AG08396 (cell line): ENCODE results near the gene PHKB.
A peak's percentile ranks its signal among the peaks of the same experiment; 100 is the strongest.

Source experiments
- DNase-seq: peaks from one replicate; pipeline ENCODE4 v3.0.0; 2012; ENCODE audit warnings: low spot score, mixed read lengths

The PHKB gene

DNA sequence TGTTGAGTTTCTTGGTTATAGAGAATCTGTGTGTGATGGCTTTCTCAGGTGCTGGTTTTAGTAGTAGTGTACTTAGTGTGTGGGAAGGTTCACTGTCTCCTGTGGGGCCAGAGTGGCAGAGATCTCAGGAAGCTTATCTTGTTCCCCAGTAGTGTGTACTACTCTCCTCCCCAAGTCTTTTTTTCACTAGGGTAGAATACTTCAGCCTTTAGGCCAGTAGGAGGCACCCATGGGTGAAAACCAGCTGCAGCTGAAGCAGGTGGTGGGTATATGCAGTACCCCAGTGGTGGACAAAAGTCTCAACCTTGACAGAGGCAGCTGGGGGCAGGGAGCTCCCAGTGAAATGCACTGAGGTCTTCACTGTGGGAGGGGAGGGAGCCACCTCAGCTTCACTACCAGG lies 109.9 kb downstream of the PHKB start:
- no peak for DNase-seq

DNA sequence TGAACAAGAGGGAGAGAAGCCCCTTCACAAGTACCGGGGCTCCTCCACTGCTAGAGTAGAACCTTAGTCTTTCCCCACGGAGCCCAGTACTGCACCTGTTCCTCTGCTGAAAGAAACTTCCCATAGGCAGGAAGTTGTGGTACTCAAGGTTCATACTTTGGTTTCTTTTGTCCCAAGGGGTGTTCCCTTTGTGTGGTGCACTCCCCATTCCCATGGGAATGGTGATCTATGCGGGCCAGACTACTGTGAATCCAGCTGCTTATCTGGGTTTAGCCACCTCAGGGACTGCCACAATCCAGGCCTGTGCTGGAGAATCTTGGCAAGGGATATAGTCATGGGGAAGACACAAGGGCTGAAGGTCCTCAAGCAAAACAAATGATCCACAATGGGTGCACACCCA lies 110.6 kb downstream of the PHKB start:
- DNase-seq, result no peak

DNA sequence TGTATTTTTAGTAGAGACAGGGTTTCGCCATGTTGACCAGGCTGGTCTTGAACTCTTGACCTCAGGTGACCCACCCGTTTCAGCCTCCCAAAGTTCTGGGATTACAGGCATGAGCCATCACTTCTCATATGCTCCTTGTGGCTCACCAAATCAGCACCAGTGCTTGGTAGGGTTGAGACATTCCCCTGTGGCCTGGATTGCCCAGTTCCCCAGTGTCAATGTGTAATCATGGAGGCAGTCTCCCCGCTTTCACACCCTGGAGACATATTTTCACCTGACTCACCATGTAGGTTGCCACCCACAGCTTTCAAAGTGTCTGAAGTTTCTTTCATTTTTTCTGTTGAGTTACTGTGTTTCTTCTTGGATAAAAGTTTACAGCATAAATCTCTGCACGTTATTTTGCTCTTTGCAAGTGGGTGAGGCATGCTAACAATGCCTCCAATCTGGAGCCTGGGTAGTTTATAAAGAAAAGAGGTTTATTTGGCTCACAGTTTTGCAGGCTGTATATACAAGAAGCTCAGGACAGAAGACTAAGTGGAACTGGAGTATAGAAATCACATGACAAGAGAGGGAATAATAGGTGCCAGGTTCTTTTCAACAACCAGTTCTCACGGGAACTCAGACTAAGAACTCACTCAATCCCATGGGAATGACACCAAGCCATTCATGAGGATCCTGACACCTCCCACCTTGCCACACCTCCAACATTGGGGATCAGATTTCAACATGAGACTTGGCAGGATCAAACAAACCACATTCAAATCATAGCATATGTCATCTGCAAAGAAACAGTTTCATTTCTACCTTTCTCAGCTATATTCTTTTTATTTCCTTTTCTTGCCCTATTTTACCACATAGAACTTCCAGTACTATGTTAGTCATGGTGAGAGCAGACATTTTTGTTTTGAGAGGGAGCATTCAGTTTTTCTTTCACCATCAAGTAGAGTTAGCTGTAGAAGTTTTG lies 113.2 kb downstream of the PHKB start:
- peak; percentile 27 for DNase-seq

DNA sequence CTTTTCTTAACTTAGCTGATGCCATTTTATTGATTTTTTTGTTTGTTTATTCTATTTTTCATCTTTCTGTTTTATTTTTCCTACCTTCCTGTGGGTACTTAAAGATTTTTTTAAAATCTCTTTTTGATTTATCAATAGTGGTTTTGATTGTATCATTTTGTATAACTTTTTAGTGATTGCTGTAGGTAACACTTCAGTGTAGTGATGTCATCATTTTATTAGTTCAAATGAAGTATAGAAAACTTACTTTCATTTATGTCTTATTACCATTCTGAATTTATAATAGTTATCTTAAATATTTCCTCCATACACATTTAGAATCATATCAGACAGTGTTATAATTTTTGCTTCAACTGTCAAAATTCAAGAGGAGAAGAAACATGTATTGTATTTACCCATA lies 115.9 kb downstream of the PHKB start:
- no peak for DNase-seq

DNA sequence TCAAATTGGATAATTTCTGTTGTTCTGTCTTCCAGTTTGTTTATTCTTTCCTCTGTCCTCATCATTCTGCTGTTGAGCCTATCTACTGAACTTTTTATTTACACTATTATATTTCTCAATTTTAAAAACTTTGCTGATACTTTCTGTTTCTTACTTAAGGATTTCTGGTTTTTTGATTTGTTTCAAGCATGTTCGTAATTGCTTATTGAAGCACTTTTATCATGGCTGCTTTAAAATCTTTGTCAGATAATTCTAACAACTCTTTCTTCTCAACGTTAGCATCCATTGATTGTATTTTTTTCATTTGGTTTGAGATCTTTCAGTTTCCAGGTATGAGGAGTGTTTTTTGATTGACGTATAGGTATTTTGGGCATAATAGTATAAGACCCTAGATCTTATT lies 116.9 kb downstream of the PHKB start:
- DNase-seq, result no peak

DNA sequence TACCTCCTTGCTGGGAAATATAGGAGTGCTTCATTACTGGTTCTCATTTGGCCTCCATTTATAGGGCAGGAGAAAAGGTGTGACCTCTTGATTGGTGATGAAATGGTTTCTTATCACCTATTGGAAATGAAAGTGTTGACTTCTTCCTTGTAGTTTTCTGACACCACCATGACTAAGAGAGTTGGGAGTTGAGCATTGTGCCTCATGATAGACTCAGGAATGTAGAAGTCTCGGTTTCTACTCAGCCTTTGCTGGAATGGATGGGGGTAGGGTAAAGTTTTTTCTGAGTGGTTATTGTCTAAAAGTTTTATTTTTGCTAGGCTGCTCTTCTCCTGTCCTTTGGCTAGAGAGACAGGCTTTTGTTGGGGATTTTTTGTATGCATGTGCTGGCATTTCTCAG lies 117.4 kb downstream of the PHKB start:
- DNase-seq, result no peak

DNA sequence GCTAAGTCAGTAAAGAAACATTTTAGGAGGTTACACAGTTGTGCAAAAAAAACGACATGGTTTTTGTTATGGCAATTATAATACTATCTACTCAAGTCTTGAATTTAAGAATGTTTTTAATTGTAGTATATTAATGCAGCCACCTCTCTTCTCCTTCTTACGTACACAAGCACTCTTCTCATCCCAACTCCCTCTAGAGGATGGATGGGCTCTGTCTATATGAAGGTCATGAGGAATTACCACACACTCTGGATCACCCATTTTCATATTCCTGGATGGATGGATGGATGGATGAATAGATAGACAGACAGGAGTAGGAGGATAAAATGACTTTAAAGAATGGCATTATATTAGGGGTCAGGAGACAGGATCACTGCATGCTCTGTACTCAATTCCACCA lies 120.0 kb downstream of the PHKB start:
- no peak for DNase-seq

DNA sequence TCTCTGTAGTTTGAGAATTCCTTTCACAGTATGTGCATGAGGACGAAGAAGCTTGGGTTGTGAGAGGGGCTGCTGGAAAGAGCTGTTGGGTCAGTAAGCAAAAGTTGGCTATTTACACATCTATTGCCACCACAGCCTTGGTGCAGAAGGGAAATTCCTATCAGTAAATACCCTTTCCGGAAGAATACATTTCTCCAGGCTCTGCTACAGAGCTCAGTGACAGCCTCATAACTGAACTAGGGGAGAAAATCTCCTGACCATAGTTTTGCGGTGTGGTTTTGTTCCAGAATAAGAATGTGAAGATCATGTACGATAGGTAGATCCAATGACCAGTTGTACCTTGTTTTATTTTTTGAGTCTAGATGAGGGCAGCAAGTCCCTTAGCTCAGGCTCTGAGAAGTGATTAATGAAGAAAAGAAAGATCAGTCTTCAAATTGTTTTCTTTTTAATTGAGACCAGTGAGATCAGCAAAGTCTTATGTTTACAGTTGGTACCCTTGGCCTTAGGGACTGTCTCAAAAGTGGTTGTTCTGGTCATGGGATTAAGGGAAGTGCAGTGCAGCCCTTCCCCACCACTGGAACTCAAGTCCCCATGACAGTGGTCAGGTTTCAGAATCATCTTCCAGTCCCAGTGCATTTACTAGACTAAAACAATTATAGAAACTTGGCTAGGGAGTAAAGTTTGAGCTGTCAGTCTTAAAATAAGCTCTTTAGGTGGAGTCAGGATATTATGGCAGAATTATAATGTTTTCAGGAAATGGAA lies 123.5 kb downstream of the PHKB start:
- no peak for DNase-seq

DNA sequence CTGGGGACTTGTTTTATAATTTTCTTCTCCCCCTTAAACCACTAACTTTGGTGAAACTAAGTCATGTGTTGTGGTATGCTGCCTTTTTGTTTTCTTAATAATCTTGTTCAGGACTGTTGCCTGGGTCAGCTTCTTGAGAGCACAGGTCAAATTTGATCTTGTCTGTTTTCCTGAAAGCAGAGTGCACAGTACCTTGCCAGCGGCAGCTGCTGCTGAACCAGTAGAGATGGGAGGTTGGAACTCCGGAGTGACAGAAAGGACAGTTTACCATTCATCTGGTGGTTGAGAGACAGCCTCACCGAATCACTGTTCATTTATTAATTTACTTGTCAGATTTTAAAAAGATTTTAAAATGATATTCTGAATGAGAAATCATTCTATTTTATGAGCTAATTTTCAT lies 125.0 kb downstream of the PHKB start:
- no peak for DNase-seq

DNA sequence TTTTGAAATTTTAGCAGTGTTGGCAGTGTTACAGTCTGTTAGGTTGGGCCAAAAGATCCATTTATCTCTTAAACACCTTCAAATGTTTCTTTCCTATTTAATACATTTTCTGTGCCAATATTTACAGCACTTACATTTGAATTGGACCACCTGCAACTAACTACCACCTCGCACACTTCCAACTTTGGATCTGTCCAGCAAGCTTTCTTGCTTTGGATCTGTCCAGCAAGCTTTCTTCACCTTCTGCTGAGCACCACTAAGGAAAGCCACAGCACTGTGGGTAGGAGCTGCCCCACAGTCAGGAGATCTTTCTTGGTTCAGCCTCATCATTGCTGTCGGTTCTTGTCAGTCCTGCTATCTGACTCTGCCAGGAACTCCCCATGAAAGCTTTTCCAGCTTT lies 129.3 kb downstream of the PHKB start:
- DNase-seq, result no peak

DNA sequence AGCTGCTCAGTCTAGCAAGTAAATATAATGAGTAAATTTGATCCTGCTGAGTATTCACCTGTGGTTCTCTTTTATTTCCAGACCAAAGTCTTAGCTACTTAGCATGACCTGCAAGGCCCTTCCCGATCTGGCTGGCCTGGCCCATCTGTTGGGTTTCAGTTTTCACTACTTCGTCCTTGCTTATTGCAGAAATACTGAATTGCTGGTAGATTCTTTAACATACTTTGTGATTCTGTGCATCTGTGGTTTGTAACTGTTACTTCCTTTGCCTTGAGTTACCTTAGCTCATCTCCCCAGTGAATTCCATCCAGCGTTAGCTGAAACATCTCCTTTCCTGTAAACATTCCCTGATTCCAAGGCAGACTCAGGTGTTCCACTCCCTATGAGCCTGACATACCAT lies 131.1 kb downstream of the PHKB start:
- no peak for DNase-seq

DNA sequence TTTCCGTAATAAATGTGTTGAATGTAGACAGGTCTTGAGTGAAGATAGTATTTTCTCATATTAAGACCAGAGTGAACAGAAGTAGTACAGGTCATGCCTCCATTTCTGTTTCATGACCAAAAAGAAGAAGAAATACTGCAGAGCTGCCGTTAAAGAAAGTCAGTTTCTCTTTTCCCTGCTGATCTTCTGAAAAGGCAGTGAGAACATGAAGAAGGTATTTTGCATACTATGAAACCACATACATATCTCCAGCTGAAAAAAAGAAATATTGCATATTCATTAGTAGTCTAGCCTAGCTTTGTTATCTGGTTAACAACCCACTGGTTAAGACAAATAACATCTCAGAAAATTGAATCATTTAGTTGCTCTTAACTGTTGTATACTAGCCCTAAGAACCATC lies 138.4 kb downstream of the PHKB start:
- no peak for DNase-seq

DNA sequence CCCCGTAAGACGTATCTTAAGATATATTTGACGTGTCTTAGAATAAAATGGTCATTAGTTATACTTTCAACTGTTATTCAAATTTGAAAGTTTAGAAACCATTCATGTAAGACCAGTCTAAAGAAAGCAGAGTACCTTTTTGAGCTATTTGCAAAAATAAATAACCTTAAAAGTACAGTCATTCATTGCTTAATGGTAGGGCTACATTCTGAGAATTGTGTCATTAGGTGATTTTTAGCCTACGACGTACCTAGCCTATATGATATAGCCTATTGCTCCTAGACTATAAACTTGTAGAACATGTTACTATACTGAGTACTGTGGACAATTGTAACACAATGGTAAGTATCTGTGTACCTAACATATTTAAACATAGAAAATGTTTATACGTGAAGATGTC lies 139.2 kb downstream of the PHKB start:
- DNase-seq, result no peak

DNA sequence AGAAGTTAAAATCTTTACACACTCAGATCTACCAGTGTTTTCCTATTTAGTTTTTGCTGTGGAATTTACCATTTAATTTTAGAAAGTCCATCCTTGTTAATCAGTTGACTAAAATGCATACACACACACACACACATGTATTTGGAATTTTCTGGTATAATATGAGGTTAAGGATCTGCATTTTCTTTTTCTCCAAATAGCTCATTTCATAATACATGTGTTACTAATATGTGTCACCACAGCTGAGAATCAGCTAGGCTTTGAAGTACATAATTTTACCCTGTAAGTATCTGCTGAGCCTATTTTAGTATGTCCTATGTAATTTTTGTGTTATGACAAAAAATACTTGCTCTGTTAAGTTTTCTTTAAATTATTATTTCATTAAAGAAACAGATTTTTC lies 143.2 kb downstream of the PHKB start:
- no peak for DNase-seq

DNA sequence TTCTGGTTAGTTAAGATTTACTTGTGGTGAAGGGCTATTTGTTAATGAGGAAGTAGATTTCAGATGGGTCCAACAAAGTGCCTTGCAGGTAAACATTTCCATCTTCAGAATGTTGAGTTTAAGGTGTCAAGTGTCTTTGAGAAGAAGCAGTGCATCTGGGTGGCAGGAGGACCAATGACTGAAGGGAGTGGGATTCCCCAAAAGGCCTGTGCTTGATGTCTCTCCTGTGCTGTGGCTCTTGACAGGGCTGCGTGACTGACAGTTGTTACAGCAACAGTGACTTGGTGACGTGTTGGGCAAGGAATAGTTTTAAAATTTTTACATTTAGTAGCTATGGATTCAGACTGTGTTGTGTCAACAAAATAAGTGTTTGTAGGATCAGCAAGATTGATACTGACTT lies 149.9 kb downstream of the PHKB start:
- DNase-seq, result no peak

DNA sequence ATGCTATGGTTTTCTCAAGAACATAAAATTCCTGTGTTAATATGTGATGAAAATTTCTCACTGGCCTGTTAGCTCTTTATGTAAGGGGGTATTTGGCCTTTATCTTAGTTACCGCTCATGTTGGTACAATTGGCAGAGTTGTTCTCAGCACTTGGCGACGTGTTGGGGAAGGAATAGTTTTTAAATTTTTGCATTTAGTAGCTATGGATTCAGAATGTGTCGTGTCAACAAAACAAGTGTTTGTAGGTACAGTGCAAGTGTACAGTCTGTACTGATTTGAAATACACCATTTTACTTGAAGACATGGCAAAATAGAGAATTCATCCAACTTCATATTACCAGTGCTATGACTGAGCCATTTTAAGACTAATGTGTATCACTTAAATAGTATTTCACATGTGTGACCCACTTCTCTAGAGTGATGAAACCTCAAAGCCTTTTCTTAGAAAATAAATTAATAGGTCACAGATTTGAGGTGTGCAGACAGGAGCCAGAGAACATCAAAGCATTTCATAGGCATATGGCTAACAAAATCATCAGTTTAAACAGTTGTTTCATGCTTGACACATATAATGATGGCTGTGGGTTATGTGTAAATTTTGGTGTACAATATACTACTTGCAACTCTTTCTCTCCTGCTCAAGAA lies 150.8 kb downstream of the PHKB start:
- DNase-seq, result no peak

DNA sequence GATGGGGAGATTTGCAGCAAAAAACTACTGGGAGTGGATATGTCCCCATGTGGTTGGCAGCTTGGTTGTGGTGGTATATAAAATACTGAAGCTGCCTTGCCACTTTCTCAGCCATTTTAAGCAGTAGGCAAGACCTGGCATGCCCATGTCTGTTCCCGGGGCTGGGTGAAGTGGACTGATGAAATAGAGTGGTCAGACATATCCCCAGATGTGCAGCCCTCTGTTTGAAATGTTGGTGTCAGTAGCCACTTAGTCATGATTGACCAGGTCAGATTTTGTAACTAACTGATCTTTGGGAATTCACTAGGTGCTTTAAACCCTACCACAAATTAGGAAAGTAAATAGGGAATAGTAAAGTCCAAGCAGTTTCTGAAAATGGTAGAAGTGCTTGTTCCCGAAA lies 151.6 kb downstream of the PHKB start:
- DNase-seq, result no peak

DNA sequence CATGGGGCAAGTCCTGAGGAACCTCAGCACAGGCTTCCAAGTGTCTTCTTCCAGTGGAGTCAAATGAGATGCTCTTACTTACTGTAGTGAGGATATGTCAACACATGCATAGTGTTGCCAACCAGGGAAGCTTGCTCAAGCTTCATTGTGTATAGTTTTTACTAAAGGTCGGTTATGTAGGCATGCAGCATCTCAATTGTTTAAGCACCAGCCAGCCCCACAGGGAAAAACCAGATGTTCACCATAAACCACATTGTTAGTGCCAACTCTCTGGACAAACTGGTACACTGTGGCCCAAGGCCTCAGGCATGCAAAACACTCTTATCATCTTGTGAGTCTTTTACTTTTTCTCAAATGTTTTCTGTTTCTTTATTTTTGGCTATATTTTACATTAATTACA lies 152.1 kb downstream of the PHKB start:
- DNase-seq, result no peak

DNA sequence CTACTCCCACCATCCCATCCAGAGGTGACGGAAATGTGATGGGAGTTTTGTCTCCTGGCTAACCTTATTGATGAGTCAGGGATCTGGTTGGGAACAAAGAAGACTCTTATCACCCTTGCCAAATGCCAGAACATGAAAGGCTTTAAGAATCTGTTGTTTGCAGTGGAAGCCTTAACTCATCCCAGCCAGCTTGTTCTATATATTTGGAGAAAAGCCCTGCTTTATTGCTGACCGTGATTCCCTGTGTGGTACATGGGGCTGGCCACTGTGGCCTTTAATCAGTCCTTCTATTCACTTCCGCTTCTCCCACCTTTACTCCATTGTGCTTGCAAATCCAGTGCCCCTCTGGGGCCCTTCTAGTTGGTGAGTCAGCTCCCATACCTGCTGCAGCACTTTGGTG lies 156.6 kb downstream of the PHKB start:
- no peak for DNase-seq

DNA sequence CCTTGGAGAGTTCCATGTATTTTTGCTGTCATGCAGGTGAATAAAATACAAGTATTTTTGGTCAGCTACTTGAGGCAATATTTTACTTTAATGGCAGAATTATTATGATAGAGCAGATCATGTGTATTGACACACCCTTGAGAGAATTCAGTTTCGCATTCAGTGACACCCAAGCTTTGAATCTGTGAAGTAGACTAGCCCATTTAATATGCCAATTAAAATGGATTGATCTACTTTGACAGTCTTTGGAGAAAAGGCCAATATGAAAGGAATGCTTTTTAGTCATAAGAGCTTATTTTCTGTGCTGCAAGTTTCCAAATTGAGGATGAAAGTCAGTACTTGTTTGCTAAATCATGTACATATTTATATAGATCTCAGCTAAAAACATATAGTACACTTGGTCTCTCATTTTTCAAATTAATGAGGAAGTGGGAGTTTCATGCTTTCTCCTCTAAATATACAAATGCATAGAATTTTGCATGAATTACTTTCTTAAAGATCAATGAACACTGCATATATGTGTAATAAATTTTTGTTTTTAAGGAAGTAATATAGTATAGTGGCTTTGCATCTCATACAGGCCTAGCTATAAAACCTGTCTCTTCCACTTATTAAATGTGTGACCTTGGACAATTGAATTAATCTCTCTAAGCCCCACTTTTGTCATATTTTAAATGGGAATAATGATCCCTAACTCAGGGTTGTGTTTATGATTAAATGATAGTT lies 161.5 kb downstream of the PHKB start:
- no peak for DNase-seq

DNA sequence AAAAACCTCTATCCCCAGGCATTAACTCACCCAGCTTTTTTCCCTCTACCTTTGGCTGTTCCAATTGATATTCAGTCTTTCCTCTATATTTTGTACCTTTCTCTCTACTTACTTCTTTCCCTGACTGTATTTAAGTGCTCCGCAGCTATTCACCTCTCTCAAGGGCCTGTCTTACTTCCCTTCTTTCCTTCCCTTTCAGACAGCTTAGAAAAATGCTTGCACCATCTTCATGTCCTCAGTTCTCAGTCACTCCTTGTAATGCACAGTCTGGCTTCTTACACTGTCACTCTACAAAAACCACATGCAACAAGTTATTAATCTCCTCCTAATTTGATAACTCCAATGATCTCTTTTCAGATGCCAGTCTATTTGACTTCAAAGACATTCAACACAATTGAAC lies 163.4 kb downstream of the PHKB start:
- no peak for DNase-seq

DNA sequence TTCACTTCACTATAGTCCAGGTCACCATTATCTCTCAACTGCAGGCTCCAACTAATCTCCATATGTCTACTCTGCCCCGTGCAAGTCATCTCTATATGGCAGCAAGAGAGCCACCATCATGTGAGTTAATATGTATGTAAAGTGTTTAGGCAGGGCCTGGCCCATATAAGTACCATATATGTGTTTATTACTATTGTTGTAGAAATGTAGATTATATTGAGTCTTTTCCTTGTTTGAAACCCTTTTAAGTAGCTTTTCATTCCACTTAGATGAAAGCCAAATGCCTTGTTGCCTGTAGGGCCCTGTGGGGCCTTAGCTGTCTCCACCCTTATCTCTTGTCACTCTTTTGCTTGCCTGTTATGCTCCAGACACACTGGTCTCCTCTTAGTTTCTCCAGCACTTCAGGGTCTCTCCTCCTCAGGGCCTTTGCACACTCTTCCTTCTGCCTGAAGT lies 164.0 kb downstream of the PHKB start:
- DNase-seq, result no peak
